Measurements from ENCODE around the gene ADRA1B.

Gene ADRA1B

DNA sequence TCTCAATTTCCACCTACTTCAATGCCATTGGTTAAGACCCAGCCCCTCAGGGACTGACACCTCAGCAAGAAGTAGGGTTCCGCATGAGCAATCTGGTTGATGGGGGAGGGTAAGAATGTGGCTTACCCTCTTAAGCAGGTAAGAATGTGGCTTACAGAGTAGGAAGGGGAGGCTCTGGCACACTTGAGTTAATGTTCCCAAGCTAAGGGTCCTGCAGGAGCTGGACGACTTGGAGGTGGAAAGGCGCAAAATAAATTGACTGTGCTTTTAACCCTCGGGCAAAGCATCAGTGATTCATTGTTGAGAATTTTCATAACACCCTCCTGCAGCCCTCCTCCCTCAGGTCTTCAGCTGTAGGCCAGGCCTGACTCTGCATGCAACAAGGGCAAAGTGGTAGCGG is 24.9 kb upstream of the ADRA1B start:
- TF ChIP-seq CTCF (IDR thresholded peaks at IDR 0.05; ENCODE audit: low read depth, low read length) = no peak
- DNase-seq (ENCODE audit: extremely low read depth, low read depth) = no peak

- DNase-seq (ENCODE audit: extremely low read depth, low read depth) = no peak
- no peak for TF ChIP-seq CTCF (IDR thresholded peaks at IDR 0.05; ENCODE audit: low read depth, low read length)
These were observed 23.1 kb upstream of the ADRA1B start for GRCh38 chr5:159893040-159893695.

GRCh38 chr5:159894149-159894720 is 22.0 kb upstream of the ADRA1B start:
- DNase-seq (ENCODE audit: extremely low read depth, low read depth) = no peak
- TF ChIP-seq CTCF (IDR thresholded peaks at IDR 0.05; ENCODE audit: low read depth, low read length) = no peak

- no peak for DNase-seq (ENCODE audit: extremely low read depth, low read depth)
- TF ChIP-seq CTCF (IDR thresholded peaks at IDR 0.05; ENCODE audit: low read depth, low read length) = no peak
These were observed 18.4 kb upstream of the ADRA1B start for GRCh38 chr5:159897786-159898393.

GRCh38 chr5:159899067-159900049 is 16.9 kb upstream of the ADRA1B start:
- TF ChIP-seq CTCF (IDR thresholded peaks at IDR 0.05; ENCODE audit: low read depth, low read length) = no peak
- no peak for DNase-seq (ENCODE audit: extremely low read depth, low read depth)

- no peak for DNase-seq (ENCODE audit: extremely low read depth, low read depth)
- TF ChIP-seq CTCF (IDR thresholded peaks at IDR 0.05; ENCODE audit: low read depth, low read length) = no peak
These were observed 15.0 kb upstream of the ADRA1B start for GRCh38 chr5:159901308-159901707.

Data from AG09319 (cell line).